Measurements from ENCODE around the gene NHLRC1. TPM values are rescaled to one million over a fixed set of nuclear protein-coding genes. Genes with fewer than 3 reads are reported as not detected.

Gene NHLRC1
- total and polyA plus RNA-seq, 2 of the 8 experiments (the other 6 are each of a cell fraction or from before 2014, with no cell fraction given) = 0.57 to 0.58 TPM

- Histone ChIP-seq H4K8ac (ENCODE audit: extremely low read depth, insufficient read depth, low read length) (no peak overlapping the region), H3K4ac (replicated peaks; ENCODE audit: insufficient read length, low read depth, low read length) (no peak overlapping the region), H4K91ac (replicated peaks; ENCODE audit: insufficient read length, low read length) (no peak overlapping the region), H3K79me1 (ENCODE audit: low read depth, low read length) (no peaks in the 10 kb centered on the region), H3K36me3 (ENCODE audit: control insufficient read depth in 2 of 4, insufficient read depth in 4 of 4, low read length in 3 of 4) (peaks cover 0 to 4% (median 0%) of the 10 kb centered on the region in 4 experiments; a peak in 2 of 8 replicates), H2BK20ac (ENCODE audit: low read length) (no peak overlapping the region), H3K27me3 (replicated peaks in 1 of 4; ENCODE audit: control insufficient read depth in 3 of 4, extremely low read depth in 1 of 4, insufficient read depth in 3 of 4, low read length in 3 of 4) (no peaks in the 10 kb centered on the region), H2BK15ac (ENCODE audit: low read length) (no peak overlapping the region), H3K9ac (replicated peaks in 1 of 4; ENCODE audit: extremely low read depth in 1 of 4, low read depth in 3 of 4, low read length in 3 of 4) (no peak overlapping the region), H3K27ac (ENCODE audit: low read depth, low read length) (no peak overlapping the region), H4K5ac (ENCODE audit: insufficient read length, low read depth, low read length) (no peak overlapping the region), H2AFZ (ENCODE audit: low read length) (no peak overlapping the region), H4K20me1 (replicated peaks in 1 of 2; ENCODE audit: control insufficient read depth in 1 of 2, insufficient read depth in 2 of 2, low read length in 2 of 2) (no peaks in the 10 kb centered on the region), H2BK12ac (ENCODE audit: low read depth, low read length) (no peak overlapping the region), H3K9me3 (ENCODE audit: insufficient read depth in 2 of 2, low read depth in 1 of 2, low read length in 1 of 2) (no peaks in the 10 kb centered on the region), H3K56ac (replicated peaks; ENCODE audit: insufficient read length, low read depth, low read length) (no peak overlapping the region), H2BK120ac (replicated peaks; ENCODE audit: low read depth, low read length) (no peak overlapping the region), H3K23ac (ENCODE audit: insufficient read length) (no peak overlapping the region), H2BK5ac (ENCODE audit: low read depth, low read length) (no peak overlapping the region), H3K18ac (ENCODE audit: extremely low read depth, low read length) (no peak overlapping the region), H3K4me3 (ENCODE audit: extremely low read depth in 1 of 4, insufficient read depth in 2 of 4, low read depth in 3 of 4, low read length in 4 of 4) (peak overlapping the region in 1 of 4 experiments; percentile 76; a peak in 1 of 8 replicates), H3K23me2 (ENCODE audit: low read depth, low read length) (peaks cover 1% of the 10 kb centered on the region; the same call in 1 of the 2 replicates), H3K4me2 (ENCODE audit: insufficient read depth in 1 of 2, low read depth in 2 of 2, low read length in 2 of 2) (peak overlapping the region in 1 of 2 experiments; percentile 71; a peak in 2 of 4 replicates), H3K79me2 (ENCODE audit: control insufficient read depth in 1 of 2, insufficient read depth in 2 of 2, low read length in 2 of 2) (no peaks in the 10 kb centered on the region), H2AK5ac (ENCODE audit: low read depth, low read length) (no peak overlapping the region), H3K4me1 (replicated peaks in 1 of 4; ENCODE audit: control insufficient read depth in 3 of 4, insufficient read depth in 4 of 4, low read length in 3 of 4) (peaks cover 0 to 3% (median 1%) of the 10 kb centered on the region in 4 experiments; a peak in 2 of 7 replicates), H3K14ac (ENCODE audit: insufficient read length) (no peak overlapping the region)
- DNase-seq (ENCODE audit: low read depth in 1 of 2, low spot score in 2 of 2) (no peak), FAIRE-seq (no peak)
- POLR2A ChIA-PET (ENCODE audit: partially characterized antibody) = interaction anchor here (1.0 to 1.4 kb wide), 3 partner anchors 24 to 447 kb away, joined by 3 read pairs; partner anchors contain the start of genes DEK and NUP153
- TF ChIP-seq ATF2 (IDR thresholded peaks at IDR 0.05; ENCODE audit: low read length) = no peak
- TF ChIP-seq EZH2 (IDR thresholded peaks at IDR 0.05; ENCODE audit: low read depth, low read length, severe bottlenecking) = no peak
- TF ChIP-seq KDM5A (IDR thresholded peaks at IDR 0.05; ENCODE audit: low read length) = no peak
- TF ChIP-seq CREB1 (IDR thresholded peaks at IDR 0.05) = no peak
- TF ChIP-seq SUZ12 (IDR thresholded peaks at IDR 0.05; ENCODE audit: low read length) = no peak
- TF ChIP-seq SRF (IDR thresholded peaks at IDR 0.05; ENCODE audit: low read depth, low read length) = no peak
- no peak for TF ChIP-seq GABPA (IDR thresholded peaks at IDR 0.05; ENCODE audit: borderline replicate concordance, insufficient read depth, low read length)
- no peak for TF ChIP-seq RNF2 (IDR thresholded peaks at IDR 0.05; ENCODE audit: borderline replicate concordance, low read depth, low read length, missing control alignments, poor library complexity, severe bottlenecking)
- no peak for TF ChIP-seq POLR2AphosphoS5 (IDR thresholded peaks at IDR 0.05; ENCODE audit: low read depth, low read length)
- TF ChIP-seq FOSL1 (IDR thresholded peaks at IDR 0.05; ENCODE audit: insufficient read depth, low read depth, low read length) = no peak
- TF ChIP-seq PHF8 (conservative IDR thresholded peaks at IDR 0.05; ENCODE audit: low read depth, low read length) = no peak
- CTCF ChIA-PET (ENCODE audit: partially characterized antibody) = no interaction called here
Observed at GRCh38 chr6:18153311-18153703, 30.8 kb upstream of the NHLRC1 start.
